Astrocyte (in vitro differentiated cells and primary cell): ENCODE results near the gene GPRASP3.

Source experiments
- CTCF ChIP-seq: IDR thresholded peaks from 2 replicates; pipeline ENCODE4 v1.5.1; 2011; ENCODE audit warnings: low read depth, mild to moderate bottlenecking, inconsistent platforms, low read length, moderate library complexity; ENCODE audit not compliant: insufficient read depth
- EZH2 ChIP-seq: IDR thresholded peaks from 2 replicates; pipeline ENCODE4 v1.6.1; 2012; ENCODE audit warnings: mild to moderate bottlenecking, low read length, inconsistent platforms; ENCODE audit not compliant: insufficient read depth

- TF ChIP-seq CTCF (no peak), EZH2 (no peak)
These were observed 8.7 kb upstream of the GPRASP3 start for GRCh38 chrX:102711872-102712215.
